ENCODE data around the gene ZNF205. TPM values are rescaled to one million over a fixed set of nuclear protein-coding genes. Genes with fewer than 3 reads are reported as not detected.

Gene ZNF205
- polyA plus RNA-seq, 1 of the 3 experiments (the other 2 are of a cell fraction): 9.7 TPM

DNA sequence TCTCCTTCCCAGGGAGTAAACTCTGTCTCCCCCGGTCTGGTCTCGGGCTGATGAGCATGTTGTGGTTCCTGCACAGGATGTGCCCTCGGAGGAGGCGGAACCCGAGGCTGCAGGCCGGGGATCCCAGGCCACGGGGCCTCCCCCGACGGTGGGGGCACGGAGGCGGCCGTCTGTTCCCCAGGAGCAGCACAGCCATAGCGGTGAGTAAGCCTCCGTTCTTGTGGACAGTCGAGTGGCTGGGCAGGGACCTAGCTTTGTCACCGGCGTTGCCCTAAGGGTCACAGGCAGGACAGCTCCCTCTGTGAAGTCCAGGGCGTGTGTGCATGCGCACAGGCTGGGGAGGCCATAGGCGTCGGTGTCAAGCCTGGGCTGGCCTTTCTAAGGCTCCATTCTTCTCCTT, 26.0 kb downstream of the ZNF205 start:
- TF ChIP-seq, protein P1, sequence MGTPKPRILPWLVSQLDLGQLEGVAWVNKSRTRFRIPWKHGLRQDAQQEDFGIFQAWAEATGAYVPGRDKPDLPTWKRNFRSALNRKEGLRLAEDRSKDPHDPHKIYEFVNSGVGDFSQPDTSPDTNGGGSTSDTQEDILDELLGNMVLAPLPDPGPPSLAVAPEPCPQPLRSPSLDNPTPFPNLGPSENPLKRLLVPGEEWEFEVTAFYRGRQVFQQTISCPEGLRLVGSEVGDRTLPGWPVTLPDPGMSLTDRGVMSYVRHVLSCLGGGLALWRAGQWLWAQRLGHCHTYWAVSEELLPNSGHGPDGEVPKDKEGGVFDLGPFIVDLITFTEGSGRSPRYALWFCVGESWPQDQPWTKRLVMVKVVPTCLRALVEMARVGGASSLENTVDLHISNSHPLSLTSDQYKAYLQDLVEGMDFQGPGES (IDR thresholded peaks at IDR 0.05; ENCODE audit: low read depth, low read length): no peak
- TF ChIP-seq JUND (IDR thresholded peaks at IDR 0.05) (no peak), GABPA (IDR thresholded peaks at IDR 0.05; ENCODE audit: low read depth) (no peak), YY1 (IDR thresholded peaks at IDR 0.05; ENCODE audit: low read depth) (no peak), EP300 (IDR thresholded peaks at IDR 0.05; ENCODE audit: borderline replicate concordance in 1 of 2, low read depth in 1 of 2, low read length in 1 of 2) (no peak), MEF2A (IDR thresholded peaks at IDR 0.05; ENCODE audit: borderline replicate concordance, low read depth) (no peak), FOXJ3 (CRISPR knock-in tag; IDR thresholded peaks at IDR 0.05) (no peak), TAF1 (IDR thresholded peaks at IDR 0.05; ENCODE audit: borderline replicate concordance, low read depth, low read length) (no peak)
- TF ChIP-seq, protein P2, sequence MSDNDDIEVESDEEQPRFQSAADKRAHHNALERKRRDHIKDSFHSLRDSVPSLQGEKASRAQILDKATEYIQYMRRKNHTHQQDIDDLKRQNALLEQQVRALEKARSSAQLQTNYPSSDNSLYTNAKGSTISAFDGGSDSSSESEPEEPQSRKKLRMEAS (IDR thresholded peaks at IDR 0.05; ENCODE audit: low read depth): no peak
- Histone ChIP-seq H3K79me2 (ENCODE audit: insufficient read depth) (peaks cover 32% of the 10 kb centered on the region), H3K9me3 (no peaks in the 10 kb centered on the region), H3K4me2 (no peak overlapping the region), H3K9me2 (no peaks in the 10 kb centered on the region), H3K27me3 (ENCODE audit: insufficient read depth) (no peaks in the 10 kb centered on the region), H3F3A (replicated peaks; ENCODE audit: insufficient read depth) (peaks cover 4% of the 10 kb centered on the region), H4K20me1 (ENCODE audit: insufficient read depth) (no peaks in the 10 kb centered on the region), H3K4me3 (ENCODE audit: low read depth in 2 of 2, low read length in 1 of 2) (no peak overlapping the region), H2AFZ (ENCODE audit: low read depth) (no peak overlapping the region), H3K4me1 (ENCODE audit: control insufficient read depth in 1 of 2, insufficient read depth in 2 of 2, low read depth in 1 of 2, low read length in 1 of 2) (peaks cover 0 to 7% of the 10 kb centered on the region in 2 experiments; a peak in 2 of 4 replicates), H3K27ac (ENCODE audit: low read depth in 2 of 2, low read length in 1 of 2) (no peak overlapping the region), H3K9ac (no peak overlapping the region), H3K36me3 (replicated peaks in 1 of 2; ENCODE audit: control insufficient read depth in 1 of 2, insufficient read depth in 2 of 2, low read length in 1 of 2) (peaks cover 5 to 38% of the 10 kb centered on the region in 2 experiments)
- ChIA-PET POLR2A (interaction anchor here (1.3 kb wide), 1 partner anchor 11 kb away, joined by 3 read pairs; no protein-coding TSS in a partner anchor), CTCF (interaction anchor here (0.6 to 4.6 kb wide), 6 partner anchors 10 to 110 kb away, joined by 3 to 43 read pairs (median 4); no protein-coding TSS in a partner anchor)
- WGBS (ENCODE audit: low lambda C conversion rate): 81% methylated on average over 4 of the region's 21 CpGs
- no peak for DNase-seq

DNA sequence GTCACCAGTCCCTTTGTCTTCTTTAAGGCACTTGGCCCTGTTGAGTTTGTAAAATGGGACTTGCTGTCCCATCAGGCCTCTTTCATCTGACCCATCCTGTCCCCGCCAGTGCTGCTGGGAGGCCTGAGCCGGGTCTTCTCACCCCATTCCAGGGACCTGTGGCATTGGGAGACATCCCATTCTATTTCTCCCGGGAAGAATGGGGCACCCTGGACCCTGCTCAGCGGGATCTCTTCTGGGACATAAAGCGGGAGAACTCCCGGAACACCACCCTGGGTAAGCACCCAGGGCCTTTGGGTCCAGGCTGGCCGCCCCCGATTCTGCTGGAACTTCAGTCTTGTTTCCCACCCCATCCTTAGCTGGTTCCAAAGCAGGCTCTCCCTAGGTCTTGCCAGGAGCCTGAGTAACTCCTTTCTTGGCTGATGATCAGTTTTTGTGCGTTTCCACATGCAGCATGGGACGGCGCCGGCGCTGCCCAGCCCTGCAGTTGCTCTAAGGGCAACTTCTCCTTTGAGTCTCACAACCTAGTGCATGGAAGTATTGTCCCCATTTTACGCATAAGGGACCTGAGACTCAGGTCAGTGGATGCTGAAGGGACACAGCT, 26.5 kb downstream of the ZNF205 start:
- no peak for TF ChIP-seq GABPA (IDR thresholded peaks at IDR 0.05; ENCODE audit: low read depth)
- no peak for TF ChIP-seq FOXJ3 (CRISPR knock-in tag; IDR thresholded peaks at IDR 0.05)
- TF ChIP-seq MXI1 (IDR thresholded peaks at IDR 0.05; ENCODE audit: low read depth, low read length): no peak
- no peak for TF ChIP-seq RXRA (IDR thresholded peaks at IDR 0.05; ENCODE audit: borderline replicate concordance, low read depth)
- no peak for TF ChIP-seq RFX5 (IDR thresholded peaks at IDR 0.05; ENCODE audit: low read length)
- TF ChIP-seq, protein P3, sequence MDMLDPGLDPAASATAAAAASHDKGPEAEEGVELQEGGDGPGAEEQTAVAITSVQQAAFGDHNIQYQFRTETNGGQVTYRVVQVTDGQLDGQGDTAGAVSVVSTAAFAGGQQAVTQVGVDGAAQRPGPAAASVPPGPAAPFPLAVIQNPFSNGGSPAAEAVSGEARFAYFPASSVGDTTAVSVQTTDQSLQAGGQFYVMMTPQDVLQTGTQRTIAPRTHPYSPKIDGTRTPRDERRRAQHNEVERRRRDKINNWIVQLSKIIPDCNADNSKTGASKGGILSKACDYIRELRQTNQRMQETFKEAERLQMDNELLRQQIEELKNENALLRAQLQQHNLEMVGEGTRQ (IDR thresholded peaks at IDR 0.05; ENCODE audit: borderline replicate concordance, low read depth, low read length): no peak
- no peak for TF ChIP-seq EP300 (IDR thresholded peaks at IDR 0.05; ENCODE audit: borderline replicate concordance in 1 of 2, low read depth in 1 of 2, low read length in 1 of 2)
- no peak for TF ChIP-seq GATA2 (CRISPR knock-in tag; IDR thresholded peaks at IDR 0.05)
- TF ChIP-seq SMC3 (IDR thresholded peaks at IDR 0.05; ENCODE audit: low read depth, low read length): no peak
- no peak for TF ChIP-seq POLR2AphosphoS5 (IDR thresholded peaks at IDR 0.05; ENCODE audit: low read depth, low read length)
- TF ChIP-seq FOXM1 (IDR thresholded peaks at IDR 0.05; ENCODE audit: low read depth): no peak
- TF ChIP-seq, protein P4, sequence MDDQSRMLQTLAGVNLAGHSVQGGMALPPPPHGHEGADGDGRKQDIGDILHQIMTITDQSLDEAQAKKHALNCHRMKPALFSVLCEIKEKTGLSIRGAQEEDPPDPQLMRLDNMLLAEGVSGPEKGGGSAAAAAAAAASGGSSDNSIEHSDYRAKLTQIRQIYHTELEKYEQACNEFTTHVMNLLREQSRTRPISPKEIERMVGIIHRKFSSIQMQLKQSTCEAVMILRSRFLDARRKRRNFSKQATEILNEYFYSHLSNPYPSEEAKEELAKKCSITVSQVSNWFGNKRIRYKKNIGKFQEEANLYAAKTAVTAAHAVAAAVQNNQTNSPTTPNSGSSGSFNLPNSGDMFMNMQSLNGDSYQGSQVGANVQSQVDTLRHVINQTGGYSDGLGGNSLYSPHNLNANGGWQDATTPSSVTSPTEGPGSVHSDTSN (IDR thresholded peaks at IDR 0.05): no peak
- no peak for TF ChIP-seq RAD21 (IDR thresholded peaks at IDR 0.05; ENCODE audit: low read length)
- TF ChIP-seq NFIC (IDR thresholded peaks at IDR 0.05; ENCODE audit: borderline replicate concordance): no peak
- TF ChIP-seq SIN3A (IDR thresholded peaks at IDR 0.05; ENCODE audit: borderline replicate concordance, low read depth, low read length): no peak
- no peak for TF ChIP-seq RCOR1 (IDR thresholded peaks at IDR 0.05; ENCODE audit: low read length)
- Histone ChIP-seq H3F3A (replicated peaks; ENCODE audit: insufficient read depth) (peaks cover 4% of the 10 kb centered on the region), H4K20me1 (ENCODE audit: insufficient read depth) (no peaks in the 10 kb centered on the region), H3K9ac (0 out of 2 replicates have a peak overlapping the region, but pooled peaks have one; percentile 3), H3K9me3 (no peaks in the 10 kb centered on the region), H2AFZ (ENCODE audit: low read depth) (no peak overlapping the region), H3K79me2 (ENCODE audit: insufficient read depth) (peaks cover 26% of the 10 kb centered on the region), H3K36me3 (replicated peaks in 1 of 2; ENCODE audit: control insufficient read depth in 1 of 2, insufficient read depth in 2 of 2, low read length in 1 of 2) (peaks cover 5 to 38% of the 10 kb centered on the region in 2 experiments), H3K27ac (ENCODE audit: low read depth in 2 of 2, low read length in 1 of 2) (peak overlapping the region in 1 of 2 experiments; percentile 46; a peak in 1 of 4 replicates), H3K4me2 (no peak overlapping the region), H3K27me3 (ENCODE audit: insufficient read depth) (no peaks in the 10 kb centered on the region), H3K4me1 (ENCODE audit: control insufficient read depth in 1 of 2, insufficient read depth in 2 of 2, low read depth in 1 of 2, low read length in 1 of 2) (peaks cover 0 to 7% of the 10 kb centered on the region in 2 experiments; a peak in 2 of 4 replicates), H3K9me2 (no peaks in the 10 kb centered on the region), H3K4me3 (ENCODE audit: low read depth in 2 of 2, low read length in 1 of 2) (no peak overlapping the region)
- DNase-seq: no peak
- ChIA-PET CTCF (interaction anchor here (0.6 to 1.4 kb wide), 4 partner anchors 10 to 81 kb away, joined by 3 to 6 read pairs (median 3); no protein-coding TSS in a partner anchor), POLR2A (no interaction called here)
- WGBS (ENCODE audit: low lambda C conversion rate): 85% methylated on average over 10 of the region's 14 CpGs

Measured in SK-N-SH (cell line).